Panc1 (cell line): ENCODE data around the gene AMDHD2. TPM values are rescaled to one million over a fixed set of nuclear protein-coding genes. Genes with fewer than 3 reads are reported as not detected.

ENCODE experiments used
- ATAC-seq: fragments of 200-7000 bp; cut with Tn5 transposase; 2 replicates; pipeline ENCODE4 v1.9.1; 2020; ENCODE audit warnings: mild to moderate bottlenecking, moderate library complexity
- BruUV-seq: library from RNA; stranded (reverse); fragments of 400-500 nt; replicated peaks from 2 replicates; lab custom pipeline; 2021; lab: Mats Ljungman, UMichigan
- CTCF ChIA-PET: fragments of 300-600 bp; sonication (Branson Sonifier 250); formaldehyde crosslinking; loops from one replicate; lab custom pipeline; 2022; ENCODE audit warnings: antibody characterized with exemption; lab: Charles Lee
- POLR2A ChIA-PET: fragments of 300-600 bp; sonication (Branson Sonifier 250); formaldehyde crosslinking; loops from one replicate; lab custom pipeline; 2022; ENCODE audit warnings: antibody characterized with exemption; lab: Charles Lee
- DNase-seq: peaks from one replicate; pipeline ENCODE4 v3.0.0-alpha.2; 2010; ENCODE audit warnings: low read depth, low spot score
- H3K27ac ChIP-seq: 2 replicates; pipeline ENCODE4 v1.5.1; 2011; ENCODE audit warnings: mild to moderate bottlenecking, low read length, inconsistent platforms
- H3K27me3 ChIP-seq: fragments of 200-500 bp; sonication (Bioruptor generic); 2 replicates; pipeline ENCODE4 v1.6.0; 2014; ENCODE audit warnings: low read length, inconsistent platforms; ENCODE audit not compliant: control insufficient read depth, insufficient read depth
- H3K36me3 ChIP-seq: fragments of 200-500 bp; sonication (Bioruptor generic); 2 replicates; pipeline ENCODE4 v1.5.1; 2014; ENCODE audit warnings: inconsistent platforms, mild to moderate bottlenecking, low read length, moderate library complexity; ENCODE audit not compliant: control insufficient read depth, insufficient read depth
- H3K4me1 ChIP-seq: 2 replicates; pipeline ENCODE4 v1.5.1; 2011; ENCODE audit warnings: inconsistent platforms, mild to moderate bottlenecking, low read length, moderate library complexity; ENCODE audit not compliant: control insufficient read depth, insufficient read depth
- H3K4me3 ChIP-seq, 2 experiments: 2 replicates each; pipeline ENCODE4 v1.5.1; 2011 to 2012; ENCODE audit warnings: low read depth in 2 of 2, low read length in 2 of 2, mild to moderate bottlenecking in 2 of 2, inconsistent platforms in 1 of 2, moderate library complexity in 1 of 2
- H3K9me3 ChIP-seq: fragments of 200-500 bp; sonication (Bioruptor generic); 2 replicates; pipeline ENCODE4 v1.5.1; 2014; ENCODE audit warnings: low read depth, mild to moderate bottlenecking, inconsistent platforms, low read length, moderate library complexity; ENCODE audit not compliant: control insufficient read depth, insufficient read depth
- POLR2AphosphoS5 ChIP-seq: IDR thresholded peaks from 2 replicates; pipeline ENCODE4 v1.6.1; 2012; ENCODE audit warnings: mild to moderate bottlenecking, low read depth, low read length, moderate library complexity
- SIN3A ChIP-seq: IDR thresholded peaks from 2 replicates; pipeline ENCODE4 v1.6.1; 2012; ENCODE audit warnings: low read depth, mild to moderate bottlenecking, low read length, moderate library complexity, borderline replicate concordance; ENCODE audit not compliant: insufficient read depth
- TCF7L2 ChIP-seq: IDR thresholded peaks from 2 replicates; pipeline ENCODE4 v1.6.1; 2011; ENCODE audit warnings: mild to moderate bottlenecking, low read depth, low read length, inconsistent platforms
- in situ Hi-C: cut with HindIII; loops from 2 replicates; pipeline ENCODE4 v1.10.0; 2016; ENCODE audit warnings: low sequenced_read_pairs, low pct_unique_long_range_greater_than_20kb
- intact Hi-C: fragments of 100-400 bp; cut with micrococcal nuclease; formaldehyde crosslinking; loops from one replicate; pipeline ENCODE4 v1.10.0; 2022; ENCODE audit not compliant: unreplicated experiment
- total RNA-seq: library from RNA; stranded (reverse); gene quantifications from one replicate; pipeline ENCODE4 v1.2.1, GENCODE V29; 2021; ENCODE audit not compliant: unreplicated experiment
- TF ChIP-seq, protein P1 (sequence below), 2 experiments: IDR thresholded peaks; 2 replicates each; pipeline ENCODE4 v1.6.1; 2011 to 2012; ENCODE audit warnings: low read depth in 2 of 2, control low read depth in 1 of 2, low read length in 1 of 2, mild to moderate bottlenecking in 1 of 2, moderate library complexity in 1 of 2; ENCODE audit not compliant: insufficient read depth in 1 of 2
- TF ChIP-seq, protein P2 (sequence below): fragments of 450-650 bp; IDR thresholded peaks from 2 replicates; pipeline ENCODE4 v1.5.1; 2017; ENCODE audit warnings: mild to moderate bottlenecking

The AMDHD2 gene
- total RNA-seq, 1 experiment from 2014 or later = 87.5 TPM

DNA sequence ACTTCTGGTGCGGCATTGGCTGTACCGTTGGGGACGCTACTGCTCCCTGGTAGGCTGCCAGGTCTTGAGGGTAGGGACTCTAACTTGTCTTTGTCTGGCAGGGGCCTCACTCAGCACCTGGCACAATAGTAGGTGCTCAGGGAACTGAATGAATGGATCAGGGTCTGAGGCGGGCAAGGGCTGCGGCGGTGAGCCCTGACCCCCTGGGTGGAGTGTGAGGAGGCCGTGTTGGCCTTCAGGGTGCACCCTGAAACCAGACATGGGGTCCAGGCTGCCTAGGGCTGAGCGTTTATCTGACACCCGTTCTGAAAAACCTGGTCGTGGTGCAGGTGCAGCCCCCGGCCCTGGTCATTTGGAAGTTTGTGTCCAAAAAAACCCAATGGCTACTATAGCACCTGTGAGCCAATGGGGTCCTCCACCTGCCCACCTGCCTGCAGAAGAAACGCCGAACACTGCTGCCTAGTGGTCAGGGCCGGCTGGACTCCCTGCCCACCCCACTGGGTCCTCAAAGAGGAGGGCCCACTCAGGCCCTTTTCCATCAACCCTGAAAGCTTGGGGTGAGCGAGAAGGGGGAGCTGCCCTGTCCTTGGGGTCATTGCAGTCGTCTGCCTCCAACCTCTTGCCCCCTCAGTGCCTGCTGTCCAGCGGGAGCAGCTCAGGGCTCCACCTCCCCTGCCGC, 11.3 kb upstream of the AMDHD2 start:
- H3K27ac ChIP-seq = no peak overlapping the region
- in situ Hi-C loops = no loop called here
- no peak for DNase-seq
- no peak for TF ChIP-seq POLR2AphosphoS5
- TF ChIP-seq, protein P1, sequence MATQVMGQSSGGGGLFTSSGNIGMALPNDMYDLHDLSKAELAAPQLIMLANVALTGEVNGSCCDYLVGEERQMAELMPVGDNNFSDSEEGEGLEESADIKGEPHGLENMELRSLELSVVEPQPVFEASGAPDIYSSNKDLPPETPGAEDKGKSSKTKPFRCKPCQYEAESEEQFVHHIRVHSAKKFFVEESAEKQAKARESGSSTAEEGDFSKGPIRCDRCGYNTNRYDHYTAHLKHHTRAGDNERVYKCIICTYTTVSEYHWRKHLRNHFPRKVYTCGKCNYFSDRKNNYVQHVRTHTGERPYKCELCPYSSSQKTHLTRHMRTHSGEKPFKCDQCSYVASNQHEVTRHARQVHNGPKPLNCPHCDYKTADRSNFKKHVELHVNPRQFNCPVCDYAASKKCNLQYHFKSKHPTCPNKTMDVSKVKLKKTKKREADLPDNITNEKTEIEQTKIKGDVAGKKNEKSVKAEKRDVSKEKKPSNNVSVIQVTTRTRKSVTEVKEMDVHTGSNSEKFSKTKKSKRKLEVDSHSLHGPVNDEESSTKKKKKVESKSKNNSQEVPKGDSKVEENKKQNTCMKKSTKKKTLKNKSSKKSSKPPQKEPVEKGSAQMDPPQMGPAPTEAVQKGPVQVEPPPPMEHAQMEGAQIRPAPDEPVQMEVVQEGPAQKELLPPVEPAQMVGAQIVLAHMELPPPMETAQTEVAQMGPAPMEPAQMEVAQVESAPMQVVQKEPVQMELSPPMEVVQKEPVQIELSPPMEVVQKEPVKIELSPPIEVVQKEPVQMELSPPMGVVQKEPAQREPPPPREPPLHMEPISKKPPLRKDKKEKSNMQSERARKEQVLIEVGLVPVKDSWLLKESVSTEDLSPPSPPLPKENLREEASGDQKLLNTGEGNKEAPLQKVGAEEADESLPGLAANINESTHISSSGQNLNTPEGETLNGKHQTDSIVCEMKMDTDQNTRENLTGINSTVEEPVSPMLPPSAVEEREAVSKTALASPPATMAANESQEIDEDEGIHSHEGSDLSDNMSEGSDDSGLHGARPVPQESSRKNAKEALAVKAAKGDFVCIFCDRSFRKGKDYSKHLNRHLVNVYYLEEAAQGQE (IDR thresholded peaks at IDR 0.05; ENCODE audit: insufficient read depth in 1 of 2, low read depth in 2 of 2, low read length in 1 of 2) = no peak
- no TSS peak for BruUV-seq
- POLR2A ChIA-PET = no interaction called here
- intact Hi-C loops = no loop called here
- CTCF ChIA-PET = no interaction called here
- H3K4me1 ChIP-seq = peaks cover 7% of the 10 kb centered on the region; the same call in 1 of the 2 replicates
- H3K36me3 ChIP-seq = no peaks in the 10 kb centered on the region; the same call in 1 of the 2 replicates
- H3K9me3 ChIP-seq = no peaks in the 10 kb centered on the region
- no peak overlapping the region for H3K4me3 ChIP-seq
- H3K27me3 ChIP-seq = no peaks in the 10 kb centered on the region
- no peak for ATAC-seq

DNA sequence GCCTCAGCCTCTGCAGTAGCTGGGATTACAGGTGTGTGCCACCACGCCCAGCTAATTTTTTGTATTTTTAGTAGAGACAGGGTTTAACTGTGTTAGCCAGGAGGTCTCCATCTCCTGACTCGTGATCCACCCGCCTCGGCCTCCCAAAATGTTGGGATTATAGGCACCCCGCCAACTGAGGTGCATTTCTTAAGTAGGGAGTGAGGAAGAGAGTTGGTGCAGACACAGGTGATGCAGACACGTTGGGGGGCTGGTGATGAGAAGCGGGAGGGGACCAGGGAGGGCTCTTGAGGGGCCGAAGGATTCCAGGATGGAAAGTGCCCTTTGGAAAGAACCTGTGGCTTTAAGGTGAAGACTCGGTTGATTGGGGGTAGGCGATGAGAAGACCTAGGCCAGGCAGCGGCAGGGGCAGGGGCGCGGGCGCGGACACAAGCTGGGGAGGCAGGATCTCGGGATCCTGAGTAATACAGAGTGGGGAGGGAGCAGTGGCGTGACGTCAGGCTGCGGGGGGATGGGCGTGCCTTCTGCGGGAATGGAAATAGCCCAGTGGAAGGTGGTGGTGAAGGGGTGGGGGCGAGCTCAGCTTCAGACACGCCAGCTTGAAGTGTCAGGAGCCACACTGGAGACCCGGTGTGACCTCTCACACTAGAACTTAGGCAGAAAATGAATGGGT, 8.9 kb upstream of the AMDHD2 start:
- DNase-seq (no peak), ATAC-seq (no peak)
- no peak overlapping the region for H3K4me3 ChIP-seq
- peaks cover 14% of the 10 kb centered on the region for H3K4me1 ChIP-seq
- H3K27ac ChIP-seq = no peak overlapping the region
- intact Hi-C loops (no loop called here), in situ Hi-C loops (no loop called here)
- H3K9me3 ChIP-seq = no peaks in the 10 kb centered on the region
- ChIA-PET CTCF (no interaction called here), POLR2A (no interaction called here)
- BruUV-seq = no TSS peak
- H3K36me3 ChIP-seq = peaks cover 2% of the 10 kb centered on the region; the same call in 1 of the 2 replicates
- TF ChIP-seq, protein P1 (IDR thresholded peaks at IDR 0.05; ENCODE audit: insufficient read depth in 1 of 2, low read depth in 2 of 2, low read length in 1 of 2) = no peak
- TF ChIP-seq, protein P2, sequence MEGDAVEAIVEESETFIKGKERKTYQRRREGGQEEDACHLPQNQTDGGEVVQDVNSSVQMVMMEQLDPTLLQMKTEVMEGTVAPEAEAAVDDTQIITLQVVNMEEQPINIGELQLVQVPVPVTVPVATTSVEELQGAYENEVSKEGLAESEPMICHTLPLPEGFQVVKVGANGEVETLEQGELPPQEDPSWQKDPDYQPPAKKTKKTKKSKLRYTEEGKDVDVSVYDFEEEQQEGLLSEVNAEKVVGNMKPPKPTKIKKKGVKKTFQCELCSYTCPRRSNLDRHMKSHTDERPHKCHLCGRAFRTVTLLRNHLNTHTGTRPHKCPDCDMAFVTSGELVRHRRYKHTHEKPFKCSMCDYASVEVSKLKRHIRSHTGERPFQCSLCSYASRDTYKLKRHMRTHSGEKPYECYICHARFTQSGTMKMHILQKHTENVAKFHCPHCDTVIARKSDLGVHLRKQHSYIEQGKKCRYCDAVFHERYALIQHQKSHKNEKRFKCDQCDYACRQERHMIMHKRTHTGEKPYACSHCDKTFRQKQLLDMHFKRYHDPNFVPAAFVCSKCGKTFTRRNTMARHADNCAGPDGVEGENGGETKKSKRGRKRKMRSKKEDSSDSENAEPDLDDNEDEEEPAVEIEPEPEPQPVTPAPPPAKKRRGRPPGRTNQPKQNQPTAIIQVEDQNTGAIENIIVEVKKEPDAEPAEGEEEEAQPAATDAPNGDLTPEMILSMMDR = no peak
- TF ChIP-seq TCF7L2 = no peak
- TF ChIP-seq SIN3A = no peak
- TF ChIP-seq POLR2AphosphoS5 = no peak
- H3K27me3 ChIP-seq = no peaks in the 10 kb centered on the region
